Memory B cell (primary cell): ENCODE measurements around the gene GOLGA6A.
"Not testable (repeated sequence)": the region's sequence is repeated elsewhere in the genome, so short reads cannot be mapped to it uniquely, and the experiment has no call there.

Experiments
- ATAC-seq: fragments of 150-1000 bp; cut with Tn5 transposase; 2 replicates; pipeline ENCODE4 v1.10.0; 2021; ENCODE audit warnings: low read depth, mild to moderate bottlenecking, moderate library complexity
- DNase-seq, 2 donors: peaks; one replicate each; pipeline ENCODE4 v3.0.0; 2022; ENCODE audit warnings: low spot score in 2 of 2
- H3K27ac Mint-ChIP-seq: one replicate; pipeline ENCODE4 v1.8.0; 2022; ENCODE audit warnings: mild to moderate bottlenecking, moderate library complexity, mixed read lengths
- H3K27me3 Mint-ChIP-seq: one replicate; pipeline ENCODE4 v1.8.0; 2022; ENCODE audit warnings: mixed read lengths
- H3K36me3 Mint-ChIP-seq: one replicate; pipeline ENCODE4 v1.8.0; 2022; ENCODE audit warnings: mild to moderate bottlenecking, mixed read lengths
- H3K4me1 Mint-ChIP-seq: one replicate; pipeline ENCODE4 v1.8.0; 2022; ENCODE audit warnings: mixed read lengths
- H3K4me3 Mint-ChIP-seq: one replicate; pipeline ENCODE4 v1.8.0; 2022; ENCODE audit warnings: mild to moderate bottlenecking, moderate library complexity, mixed read lengths
- H3K9me3 Mint-ChIP-seq: one replicate; pipeline ENCODE4 v1.8.0; 2022; ENCODE audit warnings: mixed read lengths

Gene GOLGA6A

GRCh38 chr15:74123131-74123429 is 40.7 kb upstream of the GOLGA6A start:
- Mint-ChIP-seq H3K4me1 (peaks cover 35% of the 10 kb centered on the region), H3K36me3 (no peaks in the 10 kb centered on the region), H3K4me3 (peak overlapping the region; percentile 0), H3K27ac (peak overlapping the region; percentile 12), H3K9me3 (peaks cover 2% of the 10 kb centered on the region), H3K27me3 (peaks cover 1% of the 10 kb centered on the region)
- ATAC-seq, result no peak
- DNase-seq, result no peak

- H3K4me1 Mint-ChIP-seq, result peaks cover 35% of the 10 kb centered on the region
- ATAC-seq (peak; percentile 87), DNase-seq (no peak)
- peak overlapping the region; percentile 12 for H3K27ac Mint-ChIP-seq
- H3K9me3 Mint-ChIP-seq, result peaks cover 2% of the 10 kb centered on the region
- H3K27me3 Mint-ChIP-seq, result peaks cover 1% of the 10 kb centered on the region
- no peaks in the 10 kb centered on the region for H3K36me3 Mint-ChIP-seq
- peak overlapping the region; percentile 0 for H3K4me3 Mint-ChIP-seq
These were observed 40.2 kb upstream of the GOLGA6A start for GRCh38 chr15:74122403-74123130.

- DNase-seq, result no peak
- H3K9me3 Mint-ChIP-seq, result peaks cover 2% of the 10 kb centered on the region
- no peak for ATAC-seq
- H3K4me3 Mint-ChIP-seq, result no peak overlapping the region
- H3K36me3 Mint-ChIP-seq, result no peaks in the 10 kb centered on the region
- H3K27ac Mint-ChIP-seq, result no peak overlapping the region
- H3K27me3 Mint-ChIP-seq, result no peaks in the 10 kb centered on the region
- H3K4me1 Mint-ChIP-seq, result peaks cover 35% of the 10 kb centered on the region
These were observed 39.5 kb upstream of the GOLGA6A start for GRCh38 chr15:74121858-74122257.

DNA sequence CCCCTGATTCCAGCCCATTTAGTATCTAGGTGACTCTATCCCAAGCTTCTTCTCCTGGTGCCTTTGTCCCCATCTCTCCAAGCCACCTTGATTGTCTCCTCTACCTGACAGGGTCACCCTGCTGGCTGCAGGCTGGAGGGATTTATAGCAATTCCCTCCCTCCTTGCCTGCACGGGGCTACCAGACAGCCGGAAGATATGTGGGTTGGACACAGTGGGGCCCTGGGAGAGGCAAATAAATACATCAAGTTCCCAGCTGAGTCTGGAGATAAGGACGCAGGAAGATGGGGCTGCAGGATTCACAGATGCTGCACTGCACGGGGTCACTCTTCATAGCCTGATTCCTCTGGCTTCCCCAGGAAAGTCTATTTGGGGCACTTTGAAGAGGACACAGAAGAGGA is 38.7 kb upstream of the GOLGA6A start:
- H3K27me3 Mint-ChIP-seq, result no peaks in the 10 kb centered on the region
- no peaks in the 10 kb centered on the region for H3K36me3 Mint-ChIP-seq
- peaks cover 35% of the 10 kb centered on the region for H3K4me1 Mint-ChIP-seq
- H3K9me3 Mint-ChIP-seq, result peaks cover 2% of the 10 kb centered on the region
- H3K4me3 Mint-ChIP-seq, result no peak overlapping the region
- DNase-seq (no peak), ATAC-seq (no peak)
- H3K27ac Mint-ChIP-seq, result peak overlapping the region; percentile 7

GRCh38 chr15:74120426-74120825 is 38.1 kb upstream of the GOLGA6A start:
- Mint-ChIP-seq H3K4me3 (no peak overlapping the region), H3K27me3 (no peaks in the 10 kb centered on the region), H3K9me3 (peaks cover 2% of the 10 kb centered on the region), H3K4me1 (peaks cover 35% of the 10 kb centered on the region), H3K36me3 (no peaks in the 10 kb centered on the region), H3K27ac (peak overlapping the region; percentile 7)
- DNase-seq (no peak), ATAC-seq (no peak)

DNA sequence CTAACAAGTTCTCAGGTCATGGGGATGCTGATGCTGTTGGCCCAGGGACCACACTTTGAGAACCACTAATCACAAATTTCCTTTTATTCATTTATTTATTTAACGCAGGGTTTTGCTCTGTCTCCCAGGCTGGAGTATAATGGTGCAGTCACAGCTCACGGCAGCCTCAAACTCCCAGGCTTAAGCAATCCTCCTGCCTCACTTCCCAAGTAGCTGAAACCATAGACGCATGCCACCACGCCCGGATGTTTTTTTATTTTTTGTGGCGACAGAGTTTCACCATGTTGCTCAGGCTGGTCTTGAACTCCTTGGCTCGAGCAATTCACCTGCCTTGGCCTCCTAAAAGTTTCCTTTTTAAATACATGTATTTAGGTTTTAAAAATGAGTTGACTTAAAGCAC is 27.4 kb upstream of the GOLGA6A start:
- no peaks in the 10 kb centered on the region for H3K4me1 Mint-ChIP-seq
- no peaks in the 10 kb centered on the region for H3K27me3 Mint-ChIP-seq
- no peak for DNase-seq

DNA sequence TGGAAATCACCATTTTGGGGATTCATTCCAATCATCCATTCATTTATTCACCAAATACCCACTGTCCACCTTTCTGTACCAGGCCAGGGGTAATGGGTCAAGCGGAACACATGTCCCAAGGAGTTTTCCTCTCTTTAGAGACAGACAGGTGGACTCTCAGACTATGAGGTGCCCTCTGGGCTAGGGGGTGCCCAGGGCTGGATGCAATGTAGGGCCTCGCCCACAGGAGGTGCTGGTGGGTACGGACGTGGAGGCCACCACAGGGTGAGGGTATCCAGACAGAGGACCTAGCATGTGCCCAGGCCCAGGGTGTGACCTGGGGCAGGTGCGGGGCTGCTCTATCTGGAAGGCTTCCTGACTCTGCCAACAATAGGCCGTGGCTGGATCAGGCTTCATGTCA is 26.3 kb upstream of the GOLGA6A start:
- not testable (repeated sequence) for H3K9me3 Mint-ChIP-seq, H3K4me1 Mint-ChIP-seq, H3K4me3 Mint-ChIP-seq, H3K27ac Mint-ChIP-seq, ATAC-seq, H3K36me3 Mint-ChIP-seq, DNase-seq, H3K27me3 Mint-ChIP-seq

More for the DNA sequence above, 27.4 kb upstream of the GOLGA6A start:
- Mint-ChIP-seq H3K9me3 (no peaks in the 10 kb centered on the region), H3K27ac (no peak overlapping the region), H3K36me3 (no peaks in the 10 kb centered on the region), H3K4me3 (no peak overlapping the region)
- ATAC-seq, result no peak

GRCh38 chr15:74108111-74108510 is 25.8 kb upstream of the GOLGA6A start:
- H3K9me3 Mint-ChIP-seq, result no peaks in the 10 kb centered on the region
- DNase-seq (no peak), ATAC-seq (no peak)
- no peaks in the 10 kb centered on the region for H3K36me3 Mint-ChIP-seq
- no peaks in the 10 kb centered on the region for H3K4me1 Mint-ChIP-seq
- no peak overlapping the region for H3K4me3 Mint-ChIP-seq
- no peak overlapping the region for H3K27ac Mint-ChIP-seq
- no peaks in the 10 kb centered on the region for H3K27me3 Mint-ChIP-seq

DNA sequence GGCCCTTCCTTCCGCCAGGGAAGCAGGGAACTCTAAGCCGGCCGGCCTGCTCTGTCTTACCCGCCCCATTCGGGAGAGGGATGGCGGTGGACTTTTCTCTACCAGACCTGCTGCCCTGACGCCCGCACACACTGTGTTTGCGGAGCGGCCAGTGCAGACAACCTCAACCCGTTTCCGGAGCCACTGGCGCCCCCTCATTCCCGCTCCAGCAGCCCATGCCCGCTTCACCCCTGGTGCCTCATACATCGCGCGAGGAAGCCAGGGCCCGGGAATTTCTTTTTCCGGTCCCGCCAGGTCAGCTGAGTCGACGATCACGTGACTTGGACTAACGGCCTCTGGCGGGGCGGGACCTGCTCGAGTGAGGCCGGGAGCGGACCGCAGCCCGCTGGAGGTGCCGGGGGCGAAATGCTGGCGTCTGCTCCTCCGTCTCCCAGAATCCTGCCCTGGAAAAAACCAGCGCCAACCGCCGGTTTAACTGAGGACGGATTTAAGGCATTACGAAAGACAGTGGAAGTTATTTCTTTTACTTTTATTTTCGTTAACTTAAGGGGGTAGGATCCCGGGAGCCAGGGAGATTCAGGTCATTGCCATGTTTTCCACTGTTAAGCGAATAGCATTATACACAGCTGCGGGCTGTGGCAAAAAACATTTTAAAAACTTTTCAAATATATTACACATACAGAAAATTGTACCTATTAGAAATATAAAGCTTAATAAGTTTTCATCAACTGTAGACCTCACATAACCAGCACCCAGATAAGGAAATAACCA is 17.8 kb upstream of the GOLGA6A start:
- not testable (repeated sequence) for H3K36me3 Mint-ChIP-seq, H3K4me1 Mint-ChIP-seq, H3K9me3 Mint-ChIP-seq, H3K27me3 Mint-ChIP-seq
- H3K27ac Mint-ChIP-seq, result peak overlapping the region; percentile 85
- ATAC-seq (peak; percentile 84), DNase-seq (peak; percentile 32 to 55)
- H3K4me3 Mint-ChIP-seq, result peak overlapping the region; percentile 95

DNA sequence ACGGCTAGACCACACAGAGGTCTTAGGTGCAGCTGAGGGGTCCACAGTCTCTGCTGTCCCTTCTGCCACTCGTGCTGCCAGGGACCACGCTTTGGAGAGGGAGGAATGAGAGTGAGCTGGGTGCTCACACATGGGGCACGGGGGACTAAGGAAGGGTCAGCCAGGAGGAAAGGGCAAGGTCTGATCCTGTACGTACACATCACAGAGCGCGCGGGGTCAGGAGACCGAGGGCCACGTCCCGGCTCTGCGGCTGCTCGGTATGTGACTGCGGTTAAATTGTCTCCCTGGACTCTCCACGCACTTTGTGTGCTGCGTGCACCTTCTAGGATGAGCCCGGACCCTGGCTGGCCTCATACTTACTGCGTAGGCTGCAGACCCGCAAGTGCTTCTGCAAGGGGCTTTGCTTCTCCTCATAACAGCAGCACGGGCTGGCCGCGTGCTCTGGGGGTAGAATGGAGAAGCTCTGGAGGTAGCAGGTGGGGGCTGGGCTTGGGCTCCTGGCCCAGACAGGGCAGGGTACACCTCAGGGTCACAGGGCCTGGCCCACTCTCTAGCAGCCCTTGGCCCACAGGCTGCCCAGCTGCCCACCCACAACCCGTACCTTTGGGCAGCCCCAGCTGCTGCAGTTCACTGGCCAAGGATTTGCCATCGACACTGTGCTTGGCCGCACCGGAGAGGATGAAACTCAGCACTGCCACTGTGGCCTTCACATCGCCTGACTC is 14.6 kb upstream of the GOLGA6A start:
- H3K9me3 Mint-ChIP-seq, H3K27ac Mint-ChIP-seq: not testable (repeated sequence)

DNA sequence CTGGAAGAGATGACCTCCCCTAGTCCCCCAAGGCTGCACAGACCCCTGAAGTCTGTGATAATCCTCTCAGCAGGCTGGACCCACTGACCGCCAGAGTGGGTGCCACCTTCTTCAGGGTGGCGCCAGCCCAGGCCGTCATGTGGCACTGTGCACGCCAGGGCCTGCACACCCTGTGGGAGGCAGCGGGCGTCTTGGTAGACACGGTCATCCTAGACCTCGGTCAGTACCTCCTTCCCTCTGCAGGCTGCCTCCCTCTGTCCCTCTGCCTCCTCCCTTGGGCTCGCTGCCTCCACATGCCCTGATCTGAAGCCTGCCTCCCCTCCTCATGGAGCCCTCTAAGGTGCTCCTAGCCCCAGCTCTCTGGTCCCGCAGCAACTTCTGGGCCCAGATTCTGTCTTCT is 13.3 kb upstream of the GOLGA6A start:
- H3K27me3 Mint-ChIP-seq, ATAC-seq, H3K36me3 Mint-ChIP-seq, H3K27ac Mint-ChIP-seq, DNase-seq, H3K4me1 Mint-ChIP-seq, H3K9me3 Mint-ChIP-seq, H3K4me3 Mint-ChIP-seq: not testable (repeated sequence)

More for the DNA sequence above, 14.6 kb upstream of the GOLGA6A start:
- ATAC-seq, H3K4me1 Mint-ChIP-seq, H3K27me3 Mint-ChIP-seq, H3K36me3 Mint-ChIP-seq, DNase-seq, H3K4me3 Mint-ChIP-seq: not testable (repeated sequence)

DNA sequence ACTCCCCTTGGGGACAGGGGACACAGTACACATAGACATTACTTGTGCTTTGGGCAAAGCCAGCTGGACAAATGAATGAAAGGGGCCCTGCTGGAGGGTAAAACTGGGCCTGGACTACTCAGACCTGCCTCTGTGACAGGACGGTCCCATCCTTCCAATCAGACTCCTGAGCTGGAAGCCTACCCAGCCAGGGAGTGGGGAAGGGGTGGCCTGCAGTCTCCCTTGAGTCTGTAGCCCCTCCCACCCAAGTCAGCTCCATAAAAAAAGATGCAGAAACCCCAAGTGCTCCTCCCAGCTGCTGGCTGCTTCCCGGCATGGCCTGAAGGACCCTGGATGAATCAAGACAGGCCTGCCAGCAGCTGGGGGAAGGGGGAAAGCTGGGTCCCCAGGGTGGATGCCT is 12.2 kb upstream of the GOLGA6A start:
- not testable (repeated sequence) for DNase-seq

GRCh38 chr15:74075781-74076180 is 6.6 kb downstream of the GOLGA6A start:
- H3K27me3 Mint-ChIP-seq, H3K27ac Mint-ChIP-seq, H3K36me3 Mint-ChIP-seq, H3K4me3 Mint-ChIP-seq, H3K4me1 Mint-ChIP-seq, ATAC-seq, DNase-seq, H3K9me3 Mint-ChIP-seq: not testable (repeated sequence)

More for the DNA sequence above, 12.2 kb upstream of the GOLGA6A start:
- H3K27ac Mint-ChIP-seq, H3K4me1 Mint-ChIP-seq, H3K4me3 Mint-ChIP-seq, H3K36me3 Mint-ChIP-seq, ATAC-seq, H3K27me3 Mint-ChIP-seq, H3K9me3 Mint-ChIP-seq: not testable (repeated sequence)

GRCh38 chr15:74072614-74073337 is 9.6 kb downstream of the GOLGA6A start:
- not testable (repeated sequence) for H3K27me3 Mint-ChIP-seq, H3K27ac Mint-ChIP-seq, ATAC-seq, H3K36me3 Mint-ChIP-seq, H3K9me3 Mint-ChIP-seq, H3K4me3 Mint-ChIP-seq, H3K4me1 Mint-ChIP-seq
- peak; percentile 28 to 43 for DNase-seq
